ENCODE results near the gene SND1. TPM values are rescaled to one million over a fixed set of nuclear protein-coding genes. Genes with fewer than 3 reads are reported as not detected.
"Not testable (repeated sequence)": the region's sequence is repeated elsewhere in the genome, so short reads cannot be mapped to it uniquely, and the experiment has no call there.

SND1 gene
- polyA plus RNA-seq, 3 donors: 67.1 to 171 (median 69.6) TPM

DNA sequence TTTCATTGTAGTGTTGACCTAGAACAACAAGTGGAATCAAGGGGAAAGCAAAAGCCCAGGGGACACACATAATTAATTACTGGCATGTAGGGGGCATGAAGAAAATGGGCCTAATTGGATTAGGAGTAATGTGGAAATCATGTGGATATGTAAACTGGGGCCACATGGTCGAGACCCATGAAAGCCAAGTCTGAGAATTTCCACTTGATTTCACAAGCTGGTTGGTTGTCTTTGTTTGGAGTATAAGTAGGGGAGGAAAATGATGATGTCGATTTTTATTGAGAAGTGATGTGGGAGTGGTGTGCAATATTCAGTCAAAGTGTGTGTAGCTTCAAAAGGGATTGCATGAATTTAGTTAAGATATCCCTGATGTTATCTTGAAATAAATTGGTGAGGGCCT lies 247.4 kb downstream of the SND1 start:
- no peak overlapping the region for H3K27ac ChIP-seq (ENCODE audit: low read depth, low read length)
- 85 to 95% (median 94%) methylated on average over 2 of the region's 2 CpGs for WGBS, 3 donors

DNA sequence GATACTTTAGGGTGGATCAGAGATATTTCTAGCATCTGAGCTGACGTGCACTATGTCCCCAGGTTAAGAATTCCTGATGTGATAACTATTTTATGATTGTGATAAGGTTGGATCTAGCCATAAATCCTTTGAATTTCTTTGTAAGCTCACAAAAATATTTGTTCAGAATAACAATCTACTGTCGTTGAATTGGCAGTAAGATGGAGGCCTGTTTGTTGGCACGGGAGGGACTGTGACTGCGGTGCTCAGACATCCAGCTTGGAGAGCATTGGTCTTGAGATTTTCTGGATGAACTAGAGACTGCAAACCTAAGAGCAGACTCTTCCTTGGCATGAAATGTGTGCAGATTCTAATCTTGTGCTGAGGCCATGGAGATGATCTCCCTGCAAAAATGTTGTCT lies 248.1 kb downstream of the SND1 start:
- 66 to 83% (median 72%) methylated on average over 4 of the region's 4 CpGs for WGBS, 3 donors
- H3K27ac ChIP-seq (ENCODE audit: low read depth, low read length): no peak overlapping the region

DNA sequence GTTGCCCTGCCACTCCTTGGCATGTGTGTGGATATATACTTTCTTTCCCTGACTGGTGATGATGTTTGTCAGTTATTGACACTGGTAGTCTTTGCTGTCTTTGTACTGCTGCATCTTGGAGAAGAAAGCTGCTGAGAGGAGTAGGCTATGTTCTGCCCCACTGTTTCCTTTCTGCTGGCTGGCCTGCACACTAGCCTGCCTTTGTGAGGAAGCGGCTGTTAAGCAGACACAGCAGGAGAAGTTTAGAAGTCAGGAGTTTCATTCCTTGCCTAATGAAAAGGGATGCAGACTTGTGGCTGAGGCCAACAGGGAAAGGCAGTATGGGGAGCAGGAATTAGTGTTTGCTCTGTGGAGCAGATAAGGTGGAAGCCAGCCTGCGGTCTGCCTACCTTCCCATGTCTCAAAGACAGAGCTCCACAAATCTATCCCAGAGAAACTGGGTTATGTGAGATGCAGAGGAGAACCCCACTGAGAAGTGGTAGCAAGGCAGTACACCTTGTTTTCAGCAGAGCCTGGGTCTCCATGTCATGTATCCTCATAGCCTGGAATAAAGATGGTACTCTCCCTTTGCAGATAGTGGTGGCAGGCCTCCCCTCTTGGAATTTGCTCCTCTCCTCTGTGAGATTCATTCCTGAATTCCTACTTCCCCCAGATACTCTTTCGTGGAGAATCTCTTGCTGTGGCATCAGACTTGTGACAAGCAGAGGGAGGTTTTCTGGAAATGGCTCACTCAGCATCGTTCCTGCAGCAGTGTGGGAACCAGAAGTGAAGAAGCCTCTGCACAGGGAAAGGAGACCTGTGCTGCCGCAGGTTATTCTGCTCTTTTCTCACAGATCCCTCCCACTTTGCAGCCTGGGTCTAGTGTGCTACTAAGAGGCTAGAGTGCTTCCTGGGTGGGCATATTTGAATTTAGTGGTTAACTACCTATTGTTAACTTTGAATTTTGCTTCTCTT lies 249.0 kb downstream of the SND1 start:
- WGBS, 3 donors: 43 to 81% (median 75%) methylated on average over 5 of the region's 5 CpGs
- H3K27ac ChIP-seq (ENCODE audit: low read depth, low read length): no peak overlapping the region

DNA sequence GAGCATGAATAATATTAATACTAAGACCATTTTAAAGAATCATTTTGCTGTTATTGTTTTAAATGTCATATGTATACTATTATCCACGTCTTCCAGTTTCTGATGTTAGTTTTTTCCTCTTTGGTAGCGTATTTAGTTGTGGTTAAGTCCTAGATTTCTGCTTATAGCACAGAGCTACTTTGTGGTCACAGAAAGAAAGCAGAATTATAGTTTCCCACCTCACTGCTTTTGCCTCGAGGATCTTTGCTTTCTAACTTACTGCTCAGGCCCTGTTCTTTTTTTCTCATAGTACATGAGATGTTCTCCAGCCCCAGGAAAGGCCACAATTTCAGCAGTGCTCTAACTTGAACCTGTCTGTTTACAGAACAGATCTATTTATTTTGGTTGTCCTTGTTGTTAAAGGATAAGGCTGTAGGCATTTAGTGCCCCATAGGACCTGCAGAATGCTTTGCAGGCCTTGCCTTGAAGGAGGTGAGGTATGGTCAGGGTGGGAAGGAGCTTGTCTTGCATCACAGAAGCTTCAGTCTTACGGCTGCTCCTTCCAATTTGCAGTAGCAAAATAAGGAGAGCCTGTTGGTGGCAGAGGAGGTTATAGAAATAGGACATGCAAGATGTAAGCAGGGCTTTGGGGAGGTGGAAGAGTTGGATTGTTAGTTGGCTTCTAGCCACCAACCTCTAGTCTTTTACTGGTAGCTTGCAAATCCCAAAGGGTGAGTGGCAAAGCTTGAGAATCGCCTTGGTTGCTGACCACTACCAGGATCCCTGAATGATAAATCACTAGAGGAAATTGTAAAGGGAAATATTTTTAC lies 250.1 kb downstream of the SND1 start:
- 62 to 76% (median 69%) methylated on average over 5 of the region's 5 CpGs for WGBS, 3 donors
- H3K27ac ChIP-seq (ENCODE audit: low read depth, low read length): no peak overlapping the region

DNA sequence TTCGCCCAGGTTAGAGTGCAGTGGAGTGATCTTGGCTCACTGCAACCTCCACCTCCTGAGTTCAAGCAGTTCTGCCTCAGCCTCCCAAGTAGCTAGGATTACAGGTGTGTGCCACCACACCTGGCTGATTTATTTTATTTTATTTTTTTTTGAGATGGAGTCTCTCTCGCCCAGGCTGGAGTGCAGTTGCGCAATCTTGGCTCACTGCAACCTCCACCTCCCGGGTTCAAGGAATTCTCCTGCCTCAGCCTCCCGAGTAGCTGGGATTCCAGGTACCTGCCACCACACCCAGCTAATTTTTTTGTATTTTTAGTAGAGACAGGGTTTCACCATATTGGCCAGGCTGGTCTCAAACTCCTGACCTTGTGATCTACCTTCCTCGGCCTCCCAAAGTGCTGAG lies 250.8 kb downstream of the SND1 start:
- not testable (repeated sequence) for H3K27ac ChIP-seq (ENCODE audit: low read depth, low read length)
- WGBS, 3 donors: 92 to 96% (median 96%) methylated on average over 6 of the region's 6 CpGs

DNA sequence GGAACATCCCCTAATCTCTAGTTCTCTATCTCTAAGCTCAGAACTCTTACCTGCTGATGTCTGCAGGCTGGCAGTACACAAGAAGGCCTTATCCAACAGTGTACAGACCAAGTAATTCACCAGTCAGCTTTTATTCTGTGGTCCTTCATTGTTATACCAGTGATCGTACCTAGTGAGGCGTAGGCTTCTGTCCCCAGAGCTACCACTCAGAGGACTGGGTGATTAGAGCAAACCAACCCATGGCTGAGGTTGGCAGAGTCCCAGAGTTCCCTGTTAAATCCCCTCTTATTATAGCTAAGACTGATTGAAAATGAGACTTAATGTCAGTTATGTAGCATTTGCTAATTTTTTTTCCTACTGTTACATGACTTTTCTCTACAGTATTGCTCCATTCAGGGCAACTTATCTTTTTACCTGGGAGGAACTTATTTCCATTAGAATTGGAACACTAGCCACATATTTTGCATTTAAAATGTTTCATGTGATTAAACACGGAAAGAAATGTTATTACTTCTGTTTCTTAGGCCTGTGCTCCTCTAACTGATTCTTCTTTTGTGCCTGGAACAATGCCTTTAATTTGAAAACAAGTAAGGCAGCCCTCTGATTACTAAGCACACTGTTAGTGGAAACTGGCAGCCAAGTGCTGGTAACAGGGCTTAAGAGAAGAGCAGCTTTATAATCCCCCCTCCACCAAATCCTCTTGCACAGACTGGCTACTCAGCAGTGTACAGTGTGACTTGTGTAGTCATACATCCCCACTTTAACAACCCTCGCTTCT lies 252.1 kb downstream of the SND1 start:
- H3K27ac ChIP-seq (ENCODE audit: low read depth, low read length): no peak overlapping the region
- 89 to 94% (median 94%) methylated on average over 4 of the region's 4 CpGs for WGBS, 3 donors

DNA sequence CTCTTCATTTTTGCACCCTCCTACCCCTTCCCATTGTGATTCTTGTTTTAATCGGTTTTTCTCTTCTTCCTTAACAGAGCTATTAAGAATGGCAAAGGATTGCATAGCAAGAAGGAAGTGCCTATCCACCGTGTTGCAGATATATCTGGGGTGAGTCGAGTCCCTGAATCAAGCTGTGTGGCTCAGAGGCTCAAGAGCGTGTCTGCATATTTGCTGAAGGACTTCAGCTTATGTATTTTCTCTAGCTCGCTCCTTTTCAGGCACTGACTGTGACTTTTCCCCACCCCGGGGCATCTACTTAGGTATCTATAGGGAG lies 252.6 kb downstream of the SND1 start:
- H3K27ac ChIP-seq (ENCODE audit: low read depth, low read length): no peak overlapping the region
- 76 to 83% (median 80%) methylated on average over 6 of the region's 6 CpGs for WGBS, 3 donors

DNA sequence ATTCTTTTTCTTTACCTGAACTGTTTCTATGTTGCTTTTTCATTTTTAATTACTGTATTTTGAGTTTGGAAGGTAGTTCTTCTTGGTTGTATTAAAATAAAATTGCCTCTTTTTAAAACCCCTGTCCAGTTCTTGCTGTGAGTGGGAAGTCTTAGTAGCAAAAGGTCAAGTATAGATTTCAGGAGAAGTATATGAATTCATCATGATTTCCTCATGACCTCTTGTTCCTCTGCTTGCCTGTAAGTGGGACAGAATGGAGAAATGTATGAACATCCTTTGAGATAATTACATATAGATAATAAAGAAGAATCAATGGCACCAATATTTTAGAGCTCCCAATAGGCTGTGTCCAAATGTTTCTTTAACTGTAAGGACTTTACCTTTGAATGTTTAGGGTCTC lies 253.0 kb downstream of the SND1 start:
- no peak overlapping the region for H3K27ac ChIP-seq (ENCODE audit: low read depth, low read length)

DNA sequence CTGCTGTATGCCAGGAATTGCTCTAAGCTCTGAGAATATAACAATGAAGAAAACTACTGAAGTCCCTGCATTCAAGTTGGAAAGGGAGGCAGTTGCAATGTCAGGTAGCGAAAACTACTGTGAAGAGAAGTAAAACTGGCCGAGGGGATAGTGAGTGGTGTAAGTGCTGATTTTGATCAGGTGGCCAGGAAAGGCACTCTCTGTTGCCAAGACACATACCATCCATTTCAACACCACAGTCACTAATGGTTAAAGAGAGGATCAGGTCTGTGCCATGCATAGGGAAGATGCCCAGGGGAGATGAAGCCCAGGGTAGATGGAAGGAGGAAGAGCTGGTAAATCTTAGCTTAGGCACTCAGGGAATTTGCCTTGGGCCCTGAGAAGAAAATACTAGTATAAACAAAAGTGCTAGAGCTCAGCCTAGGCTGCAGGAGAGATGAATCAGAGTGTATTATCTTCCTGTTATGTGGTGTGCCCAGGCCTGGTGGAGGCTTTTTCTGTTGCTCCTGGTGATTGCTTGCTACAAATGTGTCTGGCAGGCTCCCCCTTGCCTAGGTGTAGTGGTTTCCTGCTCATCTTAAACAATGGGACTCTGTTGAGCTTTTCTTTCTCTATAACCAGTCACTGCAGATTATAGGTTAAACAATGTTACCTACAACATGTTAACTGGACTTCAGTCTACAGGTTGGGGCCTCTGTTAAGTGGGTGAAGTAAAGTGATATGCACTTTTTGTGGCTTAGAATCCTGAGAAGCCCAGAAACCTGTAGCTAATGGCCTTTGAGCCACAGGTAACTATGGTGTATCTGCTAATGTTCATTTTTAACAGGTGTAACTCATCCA lies 253.7 kb downstream of the SND1 start:
- no peak overlapping the region for H3K27ac ChIP-seq (ENCODE audit: low read depth, low read length)
- WGBS, 3 donors: 87 to 96% (median 94%) methylated on average over 2 of the region's 2 CpGs

DNA sequence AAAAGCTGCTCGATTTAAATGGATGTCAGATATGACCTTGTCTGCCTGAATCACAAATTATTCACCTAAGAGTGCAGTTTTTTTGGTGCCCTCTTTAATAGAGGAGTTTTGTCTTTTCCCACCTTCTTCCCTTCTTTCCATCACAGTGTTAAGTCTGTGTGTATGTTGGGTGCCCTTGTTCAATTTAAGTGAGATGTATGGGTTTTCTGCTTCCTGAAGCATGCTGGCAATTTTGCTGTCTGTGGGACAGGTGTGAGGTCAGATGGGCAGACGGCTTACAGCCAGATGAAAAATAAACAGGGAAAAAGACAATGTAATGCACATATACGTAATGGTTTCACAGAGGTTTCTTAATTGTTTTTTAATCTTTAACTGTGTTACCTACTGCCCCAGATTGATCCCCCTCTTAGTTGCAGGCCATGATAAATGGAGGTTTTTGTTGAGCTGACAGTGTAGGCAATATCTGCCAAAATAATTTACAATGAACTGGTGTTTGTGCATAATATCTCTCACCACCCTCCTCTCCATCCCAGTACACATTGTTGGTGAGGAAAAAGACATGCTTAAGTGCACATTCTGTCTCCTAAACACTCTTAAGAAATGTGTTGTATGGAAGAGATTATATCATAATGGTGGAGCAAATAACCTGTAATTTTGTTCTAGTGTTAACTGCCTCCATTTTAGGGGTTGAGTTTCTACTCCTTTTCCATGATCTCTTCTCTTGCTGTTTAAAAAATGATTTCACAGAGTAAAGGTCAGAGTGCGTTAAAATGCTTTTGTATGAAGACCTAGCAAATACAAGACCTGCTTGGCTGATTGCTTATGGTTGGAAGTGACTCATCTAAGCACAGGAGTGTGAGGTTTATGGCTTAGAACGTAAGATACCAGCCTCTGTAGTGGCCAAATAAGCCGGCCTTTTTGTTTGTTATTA lies 255.4 kb downstream of the SND1 start:
- no peak overlapping the region for H3K27ac ChIP-seq (ENCODE audit: low read depth, low read length)
- WGBS, 3 donors: 64 to 92% (median 89%) methylated on average over 6 of the region's 6 CpGs

DNA sequence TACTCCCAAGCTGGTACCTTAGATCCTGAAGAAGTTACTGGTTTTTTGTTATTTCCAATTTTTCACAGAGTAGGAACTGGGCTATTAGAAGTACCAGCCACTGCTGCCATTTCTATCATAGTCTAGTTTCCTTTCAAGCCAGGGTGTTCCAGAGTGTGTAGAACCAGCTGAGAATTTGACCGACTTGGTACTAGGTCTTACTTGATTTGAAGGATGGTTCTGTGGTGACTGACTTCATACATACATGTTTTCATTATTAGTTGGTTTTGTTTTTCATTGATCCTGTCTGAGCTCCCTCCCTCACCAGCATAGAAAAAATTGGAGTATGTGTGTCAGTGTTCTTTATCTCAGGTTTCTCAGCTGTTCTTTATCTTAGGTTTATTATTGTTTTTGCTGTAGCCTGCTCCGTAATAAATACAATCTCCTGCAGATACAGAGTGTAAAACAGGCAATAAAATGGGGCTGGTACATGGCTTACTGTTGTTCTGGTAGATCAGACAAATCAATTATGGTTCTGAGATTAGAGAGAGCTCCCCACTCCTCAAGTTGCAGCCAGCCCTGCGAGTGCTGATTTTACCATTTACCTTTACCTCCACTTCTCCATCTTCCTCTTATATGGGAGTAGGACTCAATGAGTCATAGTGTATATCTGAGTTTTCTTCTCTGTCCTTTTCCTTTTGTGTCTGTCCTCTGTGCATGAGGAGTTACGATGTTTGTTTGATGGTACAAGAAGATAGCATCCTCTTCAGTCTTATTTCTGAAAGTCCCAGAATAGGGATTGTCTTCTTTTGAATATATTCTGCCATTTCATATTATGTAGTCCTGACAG lies 256.6 kb downstream of the SND1 start:
- WGBS, 3 donors: 82 to 96% (median 95%) methylated on average over 4 of the region's 4 CpGs
- no peak overlapping the region for H3K27ac ChIP-seq (ENCODE audit: low read depth, low read length)

DNA sequence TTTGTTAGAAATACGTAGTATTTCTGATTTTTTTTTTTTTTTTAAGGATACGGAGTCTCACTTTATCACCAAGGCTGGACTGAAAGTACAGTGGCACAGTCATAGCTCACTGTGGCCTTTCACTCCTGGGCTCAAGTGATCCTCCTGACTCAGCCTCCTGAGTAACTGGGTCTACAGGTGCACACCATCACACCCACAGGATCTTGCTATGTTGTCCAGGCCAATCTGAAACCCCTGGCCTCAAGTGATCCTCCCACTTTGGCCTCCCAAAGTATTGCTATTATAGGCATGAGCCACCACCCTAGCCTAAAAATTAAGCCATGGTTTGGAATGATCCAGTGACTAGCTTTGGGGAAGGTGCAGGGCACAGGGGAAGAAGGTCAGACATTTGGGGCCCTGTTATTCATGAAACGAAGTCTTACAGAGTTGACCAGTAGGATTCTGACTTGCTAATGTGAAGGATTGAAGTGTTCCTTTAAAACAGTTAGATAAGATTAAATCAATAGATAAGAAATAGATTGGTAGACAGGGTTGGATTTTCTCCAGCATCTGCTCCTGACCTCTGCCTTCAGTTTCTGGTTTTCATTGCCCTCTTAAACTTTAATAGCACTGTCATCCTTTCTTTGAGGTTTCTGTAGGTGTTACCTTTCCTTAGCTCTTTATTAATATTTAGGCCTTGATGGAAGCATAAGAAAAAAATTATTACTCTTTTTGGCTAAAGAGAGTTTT lies 257.6 kb downstream of the SND1 start:
- WGBS, 3 donors: 81 to 97% (median 94%) methylated on average over 3 of the region's 3 CpGs
- H3K27ac ChIP-seq (ENCODE audit: low read depth, low read length): no peak overlapping the region

DNA sequence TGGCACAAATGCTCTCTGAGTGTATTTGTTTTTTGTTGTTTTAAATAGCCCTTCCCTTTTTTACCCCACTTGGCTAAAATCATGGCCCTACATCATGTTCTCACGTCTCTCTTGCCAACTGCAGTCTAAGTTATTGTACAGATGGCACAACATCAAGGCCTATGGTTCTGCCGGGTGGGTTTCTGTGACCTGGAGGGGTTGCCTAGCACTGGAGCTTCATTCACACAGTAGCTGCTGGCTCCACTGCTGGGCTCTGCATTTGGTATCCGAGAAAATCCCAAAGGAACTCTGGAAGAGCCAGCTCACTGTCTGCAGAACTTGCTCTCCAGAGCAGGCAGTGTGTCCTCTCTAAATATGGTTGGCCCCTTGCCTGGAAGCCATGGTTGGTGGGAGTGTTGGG lies 258.7 kb downstream of the SND1 start:
- 56 to 88% (median 66%) methylated on average over 3 of the region's 3 CpGs for WGBS, 3 donors

DNA sequence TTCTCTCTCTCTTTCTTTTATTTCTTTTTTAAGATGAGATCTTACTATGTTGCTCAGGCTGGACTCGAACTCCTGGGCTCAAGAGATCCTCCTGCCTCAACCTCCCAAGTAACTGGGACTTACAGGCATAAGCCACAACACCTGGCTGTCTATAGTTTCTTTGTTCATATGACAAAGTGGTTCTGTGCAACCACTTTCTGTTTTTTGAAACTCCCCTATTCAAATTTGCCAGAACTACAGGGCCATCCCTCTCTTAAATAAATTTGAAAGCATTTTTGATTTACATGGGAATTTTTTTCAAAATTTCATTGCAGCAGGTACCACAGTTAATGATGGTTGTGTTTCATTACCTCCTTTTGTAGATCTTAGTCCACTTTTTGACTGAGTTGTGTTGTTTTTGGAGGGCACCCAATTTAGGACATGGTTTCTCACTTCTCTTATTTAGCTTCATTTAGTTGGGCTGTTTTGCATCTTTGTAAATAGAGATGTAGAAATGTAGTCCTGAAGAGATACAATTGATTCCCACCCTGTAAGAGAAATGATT lies 260.0 kb downstream of the SND1 start:
- WGBS, 3 donors: 91 to 100% (median 96%) methylated on average over 1 of the region's 1 CpG

More for the DNA sequence above, 258.7 kb downstream of the SND1 start:
- H3K27ac ChIP-seq (ENCODE audit: low read depth, low read length): no peak overlapping the region

DNA sequence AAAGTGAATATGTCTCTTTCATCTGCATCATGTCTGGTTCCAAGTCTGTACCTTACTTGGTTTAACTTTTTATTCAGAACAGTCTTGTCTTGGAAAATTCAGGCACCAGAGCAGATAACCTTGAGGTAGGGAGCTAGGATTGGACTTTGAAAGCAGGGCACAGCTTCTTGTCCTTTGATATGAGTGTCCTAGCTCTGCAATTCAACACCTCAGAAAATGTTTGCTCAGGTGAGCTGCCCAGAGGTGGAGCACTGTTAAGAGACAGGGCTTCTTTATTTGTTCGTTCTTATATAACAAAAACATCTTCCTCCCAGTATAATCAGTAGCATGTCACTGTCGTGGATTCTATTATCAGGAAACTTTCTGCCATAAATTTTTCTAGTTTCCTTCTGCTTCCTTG lies 260.9 kb downstream of the SND1 start:
- no peak overlapping the region for H3K27ac ChIP-seq (ENCODE audit: low read depth, low read length)
- 23 to 63% (median 55%) methylated on average over 2 of the region's 2 CpGs for WGBS, 3 donors

More for the DNA sequence above, 260.0 kb downstream of the SND1 start:
- no peak overlapping the region for H3K27ac ChIP-seq (ENCODE audit: low read depth, low read length)

Data from adipose tissue (tissue), 3 donors.